Neural progenitor cell (in vitro differentiated cells): Measurements from ENCODE around the gene CCDC63. TPM values are rescaled to one million over a fixed set of nuclear protein-coding genes. Genes with fewer than 3 reads are reported as not detected.

Experiments
- DNase-seq: peaks from one replicate; pipeline ENCODE4 v3.0.0-alpha.2; 2016; ENCODE audit warnings: low spot score
- H2AFZ ChIP-seq: fragments of 200-600 bp; sonication (generic); replicated peaks from 2 replicates; pipeline ENCODE4 v1.6.1; 2016; ENCODE audit warnings: antibody characterized with exemption
- H3F3A ChIP-seq: fragments of 200-600 bp; sonication (generic); 2 replicates; pipeline ENCODE4 v1.6.1; 2016; ENCODE audit warnings: antibody characterized with exemption, low read depth
- H3K27ac ChIP-seq: fragments of 200-600 bp; sonication (generic); 2 replicates; pipeline ENCODE4 v1.5.1; 2016; ENCODE audit warnings: mild to moderate bottlenecking
- H3K27me3 ChIP-seq: fragments of 200-600 bp; sonication (generic); 2 replicates; pipeline ENCODE4 v1.6.1; 2016; ENCODE audit warnings: mild to moderate bottlenecking, moderate library complexity
- H3K36me3 ChIP-seq: fragments of 200-600 bp; sonication (generic); 2 replicates; pipeline ENCODE4 v1.5.1; 2016
- H3K4me1 ChIP-seq: fragments of 200-600 bp; sonication (generic); 2 replicates; pipeline ENCODE4 v1.6.1; 2016; ENCODE audit warnings: mixed run types
- H3K4me2 ChIP-seq: fragments of 200-600 bp; sonication (generic); 2 replicates; pipeline ENCODE4 v1.6.1; 2016
- H3K4me3 ChIP-seq: fragments of 200-600 bp; sonication (generic); 2 replicates; pipeline ENCODE4 v1.5.1; 2016
- H3K79me2 ChIP-seq: fragments of 200-600 bp; sonication (generic); 2 replicates; pipeline ENCODE4 v1.6.1; 2016; ENCODE audit warnings: low read depth
- H3K9ac ChIP-seq: fragments of 200-600 bp; sonication (generic); 2 replicates; pipeline ENCODE4 v1.6.1; 2016
- H3K9me3 ChIP-seq: fragments of 200-600 bp; sonication (generic); 2 replicates; pipeline ENCODE4 v1.5.1; 2016; ENCODE audit warnings: low read depth
- H4K20me1 ChIP-seq: fragments of 200-600 bp; sonication (generic); 2 replicates; pipeline ENCODE4 v1.6.1; 2016; ENCODE audit warnings: low read depth
- H3K27ac Mint-ChIP-seq: 3 replicates; pipeline ENCODE4 v1.8.0; 2021; ENCODE audit warnings: mixed read lengths
- H3K27me3 Mint-ChIP-seq: 2 replicates; pipeline ENCODE4 v1.8.0; 2022; ENCODE audit warnings: low read depth, mild to moderate bottlenecking, inconsistent platforms, moderate library complexity, mixed read lengths; ENCODE audit not compliant: insufficient read depth
- H3K36me3 Mint-ChIP-seq: 3 replicates; pipeline ENCODE4 v1.8.0; 2021; ENCODE audit warnings: mixed read lengths
- H3K4me1 Mint-ChIP-seq: 3 replicates; pipeline ENCODE4 v1.8.0; 2021; ENCODE audit warnings: mixed read lengths
- H3K4me3 Mint-ChIP-seq: 3 replicates; pipeline ENCODE4 v1.8.0; 2021; ENCODE audit warnings: mild to moderate bottlenecking, moderate library complexity, mixed read lengths
- H3K9me3 Mint-ChIP-seq: 3 replicates; pipeline ENCODE4 v1.8.0; 2020; ENCODE audit warnings: mixed read lengths
- EZH2 ChIP-seq: fragments of 200-600 bp; sonication (generic); IDR thresholded peaks from 2 replicates; pipeline ENCODE4 v1.6.1; 2017; ENCODE audit warnings: antibody characterized with exemption, mild to moderate bottlenecking, moderate library complexity
- EZH2phosphoT487 ChIP-seq: fragments of 200-600 bp; sonication (generic); IDR thresholded peaks from 2 replicates; pipeline ENCODE4 v1.6.1; 2017; ENCODE audit warnings: antibody characterized with exemption
- total RNA-seq: library from RNA; depleted of rRNA; stranded (reverse); fragments of >200 nt; gene quantifications from 2 replicates; pipeline ENCODE4 v1.2.3, GENCODE V29; 2015; ENCODE audit warnings: low replicate concordance
- TF ChIP-seq, protein P1 (sequence below): fragments of 200-600 bp; sonication (generic); IDR thresholded peaks from 2 replicates; pipeline ENCODE4 v1.5.1; 2017; ENCODE audit warnings: antibody characterized with exemption, mild to moderate bottlenecking

The CCDC63 gene
- total RNA-seq, 1 donor from 2014 or later, result 0.24 TPM

DNA sequence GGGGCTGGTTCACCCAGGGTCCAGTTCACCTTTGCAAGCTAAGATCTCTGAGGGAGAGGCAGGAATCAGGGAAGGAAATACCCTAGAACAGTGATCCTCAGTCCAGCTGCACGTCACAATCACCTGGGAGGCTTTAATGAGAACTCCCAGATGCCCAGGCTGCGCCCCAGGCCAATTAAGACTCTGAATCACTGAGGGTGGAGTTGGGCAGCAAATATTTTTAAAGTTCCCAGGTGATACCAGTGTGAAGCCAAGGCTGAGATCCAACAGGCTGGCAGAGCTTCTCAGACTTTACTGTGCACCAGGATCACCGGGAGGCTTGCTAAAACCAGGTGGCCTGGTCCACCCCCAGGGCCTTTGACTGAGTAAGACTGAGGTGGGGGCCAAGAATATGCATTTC lies 49.8 kb downstream of the CCDC63 start:
- Histone ChIP-seq H3K79me2 (no peaks in the 10 kb centered on the region), H3K4me3 (no peak overlapping the region), H3K36me3 (no peaks in the 10 kb centered on the region), H3K4me2 (no peak overlapping the region), H3K9me3 (no peaks in the 10 kb centered on the region), H2AFZ (no peak overlapping the region), H3K27ac (no peak overlapping the region), H3F3A (no peaks in the 10 kb centered on the region), H4K20me1 (no peaks in the 10 kb centered on the region), H3K9ac (no peak overlapping the region), H3K4me1 (no peaks in the 10 kb centered on the region), H3K27me3 (no peaks in the 10 kb centered on the region)
- H3K4me3 Mint-ChIP-seq, result no peak overlapping the region
- no peak overlapping the region for H3K27ac Mint-ChIP-seq
- DNase-seq, result no peak
- H3K27me3 Mint-ChIP-seq, result peaks cover 11% of the 10 kb centered on the region
- H3K36me3 Mint-ChIP-seq, result no peaks in the 10 kb centered on the region
- H3K4me1 Mint-ChIP-seq, result peaks cover 12% of the 10 kb centered on the region
- TF ChIP-seq EZH2 (no peak), EZH2phosphoT487 (no peak)
- TF ChIP-seq, protein P1, sequence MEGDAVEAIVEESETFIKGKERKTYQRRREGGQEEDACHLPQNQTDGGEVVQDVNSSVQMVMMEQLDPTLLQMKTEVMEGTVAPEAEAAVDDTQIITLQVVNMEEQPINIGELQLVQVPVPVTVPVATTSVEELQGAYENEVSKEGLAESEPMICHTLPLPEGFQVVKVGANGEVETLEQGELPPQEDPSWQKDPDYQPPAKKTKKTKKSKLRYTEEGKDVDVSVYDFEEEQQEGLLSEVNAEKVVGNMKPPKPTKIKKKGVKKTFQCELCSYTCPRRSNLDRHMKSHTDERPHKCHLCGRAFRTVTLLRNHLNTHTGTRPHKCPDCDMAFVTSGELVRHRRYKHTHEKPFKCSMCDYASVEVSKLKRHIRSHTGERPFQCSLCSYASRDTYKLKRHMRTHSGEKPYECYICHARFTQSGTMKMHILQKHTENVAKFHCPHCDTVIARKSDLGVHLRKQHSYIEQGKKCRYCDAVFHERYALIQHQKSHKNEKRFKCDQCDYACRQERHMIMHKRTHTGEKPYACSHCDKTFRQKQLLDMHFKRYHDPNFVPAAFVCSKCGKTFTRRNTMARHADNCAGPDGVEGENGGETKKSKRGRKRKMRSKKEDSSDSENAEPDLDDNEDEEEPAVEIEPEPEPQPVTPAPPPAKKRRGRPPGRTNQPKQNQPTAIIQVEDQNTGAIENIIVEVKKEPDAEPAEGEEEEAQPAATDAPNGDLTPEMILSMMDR, result no peak
- H3K9me3 Mint-ChIP-seq, result no peaks in the 10 kb centered on the region

DNA sequence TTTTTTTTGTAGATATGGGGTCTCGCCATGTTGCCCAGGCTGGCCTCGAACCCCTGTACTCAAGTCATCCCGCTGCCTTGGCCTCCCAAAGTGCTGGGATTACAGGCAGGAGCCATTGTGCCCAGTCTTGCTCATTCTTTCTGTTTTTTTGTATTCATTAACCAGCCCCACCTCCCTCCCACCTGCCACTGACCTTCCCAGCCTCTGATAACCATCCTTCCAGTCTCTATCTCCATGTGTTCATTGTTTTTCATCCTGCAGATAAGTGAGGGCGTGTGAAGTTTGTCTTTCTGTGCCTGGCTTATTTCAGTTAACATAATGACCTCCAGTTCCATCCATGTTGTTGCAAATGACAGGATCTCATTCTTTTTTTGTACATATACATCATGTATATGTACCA lies 54.6 kb downstream of the CCDC63 start:
- Mint-ChIP-seq H3K4me1 (no peaks in the 10 kb centered on the region), H3K27me3 (peaks cover 6% of the 10 kb centered on the region), H3K36me3 (no peaks in the 10 kb centered on the region), H3K27ac (no peak overlapping the region), H3K4me3 (no peak overlapping the region), H3K9me3 (no peaks in the 10 kb centered on the region)
- no peak for TF ChIP-seq EZH2
- no peak for TF ChIP-seq EZH2phosphoT487
- TF ChIP-seq, protein P1, result no peak
- Histone ChIP-seq H4K20me1 (no peaks in the 10 kb centered on the region), H3K36me3 (no peaks in the 10 kb centered on the region), H3K27me3 (no peaks in the 10 kb centered on the region), H3K79me2 (no peaks in the 10 kb centered on the region), H2AFZ (no peak overlapping the region), H3K4me3 (no peak overlapping the region), H3K9me3 (no peaks in the 10 kb centered on the region), H3K4me1 (no peaks in the 10 kb centered on the region), H3K9ac (no peak overlapping the region), H3K4me2 (no peak overlapping the region), H3F3A (peaks cover 5% of the 10 kb centered on the region), H3K27ac (no peak overlapping the region)
- DNase-seq, result no peak

DNA sequence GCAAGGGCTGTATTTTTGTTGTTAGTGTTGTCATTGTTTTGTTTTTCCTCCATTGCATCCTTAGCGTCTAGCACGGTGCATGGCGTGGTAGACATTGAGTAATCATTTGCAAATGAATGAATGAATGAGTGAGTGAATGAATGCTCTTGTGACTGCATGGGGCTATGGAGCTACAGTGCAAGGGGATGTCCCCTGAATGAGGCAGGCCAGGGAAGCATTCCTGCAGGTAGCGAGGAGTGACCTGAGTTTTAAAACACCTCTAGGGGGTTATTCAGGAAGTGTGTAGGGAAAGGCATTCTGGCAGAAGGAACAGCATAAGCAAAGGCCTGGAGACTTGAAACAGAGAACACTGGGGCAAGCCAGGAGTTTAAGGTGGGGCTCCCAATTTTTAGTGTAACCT lies 56.7 kb downstream of the CCDC63 start:
- Histone ChIP-seq H4K20me1 (no peaks in the 10 kb centered on the region), H3K27ac (no peak overlapping the region), H3K9ac (no peak overlapping the region), H3K27me3 (no peaks in the 10 kb centered on the region), H2AFZ (no peak overlapping the region), H3F3A (peaks cover 5% of the 10 kb centered on the region), H3K4me1 (no peaks in the 10 kb centered on the region), H3K79me2 (no peaks in the 10 kb centered on the region), H3K4me2 (no peak overlapping the region), H3K36me3 (no peaks in the 10 kb centered on the region), H3K4me3 (no peak overlapping the region), H3K9me3 (no peaks in the 10 kb centered on the region)
- no peaks in the 10 kb centered on the region for H3K9me3 Mint-ChIP-seq
- no peak for DNase-seq
- H3K4me3 Mint-ChIP-seq, result no peak overlapping the region
- TF ChIP-seq, protein P1, result no peak
- no peak for TF ChIP-seq EZH2phosphoT487
- no peak for TF ChIP-seq EZH2
- no peak overlapping the region for H3K27ac Mint-ChIP-seq
- H3K36me3 Mint-ChIP-seq, result no peaks in the 10 kb centered on the region
- no peaks in the 10 kb centered on the region for H3K4me1 Mint-ChIP-seq
- H3K27me3 Mint-ChIP-seq, result peaks cover 6% of the 10 kb centered on the region

DNA sequence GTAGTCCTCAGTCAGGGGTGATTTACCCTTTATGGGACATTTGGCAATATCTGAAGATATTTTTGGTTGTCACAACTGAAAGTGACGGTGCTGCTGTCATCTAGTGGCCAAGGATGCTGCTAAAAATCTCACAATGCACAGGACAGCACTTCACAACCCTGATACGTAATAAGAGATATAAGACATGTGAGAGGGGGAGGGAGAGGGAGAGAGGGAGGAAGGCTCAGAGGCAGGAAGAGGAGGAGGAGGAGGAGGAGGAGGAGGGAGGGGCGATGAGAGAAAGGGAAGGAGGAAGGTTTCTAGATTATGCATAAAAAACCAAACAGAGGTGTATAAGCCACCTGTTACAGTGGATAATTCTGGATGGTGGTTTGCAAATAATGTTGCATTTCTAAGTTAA lies 59.3 kb downstream of the CCDC63 start:
- H3K36me3 Mint-ChIP-seq, result no peaks in the 10 kb centered on the region
- no peak overlapping the region for H3K4me3 ChIP-seq
- peaks cover 2% of the 10 kb centered on the region for H3K4me1 Mint-ChIP-seq
- no peak for DNase-seq
- H3K27ac ChIP-seq, result no peak overlapping the region
- H3K36me3 ChIP-seq, result no peaks in the 10 kb centered on the region
- H3K9me3 Mint-ChIP-seq, result no peaks in the 10 kb centered on the region
- no peak overlapping the region for H3K4me2 ChIP-seq
- no peaks in the 10 kb centered on the region for H3K27me3 ChIP-seq
- no peak overlapping the region for H2AFZ ChIP-seq
- H3K27ac Mint-ChIP-seq, result no peak overlapping the region
- no peaks in the 10 kb centered on the region for H3K4me1 ChIP-seq
- no peaks in the 10 kb centered on the region for H4K20me1 ChIP-seq
- no peaks in the 10 kb centered on the region for H3K79me2 ChIP-seq
- peaks cover 5% of the 10 kb centered on the region for H3F3A ChIP-seq
- peaks cover 6% of the 10 kb centered on the region for H3K27me3 Mint-ChIP-seq
- H3K4me3 Mint-ChIP-seq, result no peak overlapping the region
- TF ChIP-seq, protein P1, result no peak
- TF ChIP-seq EZH2phosphoT487 (no peak), EZH2 (no peak)
- no peaks in the 10 kb centered on the region for H3K9me3 ChIP-seq
- no peak overlapping the region for H3K9ac ChIP-seq
